AG09309 (cell line): Measurements from ENCODE around the gene ATF7.
A peak's percentile ranks its signal among the peaks of the same experiment; 100 is the strongest.
"Not testable (repeated sequence)": the region's sequence is repeated elsewhere in the genome, so short reads cannot be mapped to it uniquely, and the experiment has no call there.

Source experiments
- DNase-seq: peaks from one replicate; pipeline ENCODE4 v3.0.0-alpha.2; 2010; ENCODE audit warnings: low read depth
- H3K4me3 ChIP-seq: 2 replicates; pipeline ENCODE4 v1.5.1; 2011; ENCODE audit warnings: mild to moderate bottlenecking, low read depth, low read length, moderate library complexity; ENCODE audit not compliant: control insufficient read depth
- TF ChIP-seq, protein P1 (sequence below): IDR thresholded peaks from 2 replicates; pipeline ENCODE4 v1.5.1; 2011; ENCODE audit warnings: mild to moderate bottlenecking, low read depth, low read length, inconsistent platforms; ENCODE audit not compliant: insufficient read depth, control insufficient read depth; ENCODE audit errors: missing control alignments

The ATF7 gene

GRCh38 chr12:53599579-53599978 lies 26.6 kb downstream of the ATF7 start:
- TF ChIP-seq, protein P1, sequence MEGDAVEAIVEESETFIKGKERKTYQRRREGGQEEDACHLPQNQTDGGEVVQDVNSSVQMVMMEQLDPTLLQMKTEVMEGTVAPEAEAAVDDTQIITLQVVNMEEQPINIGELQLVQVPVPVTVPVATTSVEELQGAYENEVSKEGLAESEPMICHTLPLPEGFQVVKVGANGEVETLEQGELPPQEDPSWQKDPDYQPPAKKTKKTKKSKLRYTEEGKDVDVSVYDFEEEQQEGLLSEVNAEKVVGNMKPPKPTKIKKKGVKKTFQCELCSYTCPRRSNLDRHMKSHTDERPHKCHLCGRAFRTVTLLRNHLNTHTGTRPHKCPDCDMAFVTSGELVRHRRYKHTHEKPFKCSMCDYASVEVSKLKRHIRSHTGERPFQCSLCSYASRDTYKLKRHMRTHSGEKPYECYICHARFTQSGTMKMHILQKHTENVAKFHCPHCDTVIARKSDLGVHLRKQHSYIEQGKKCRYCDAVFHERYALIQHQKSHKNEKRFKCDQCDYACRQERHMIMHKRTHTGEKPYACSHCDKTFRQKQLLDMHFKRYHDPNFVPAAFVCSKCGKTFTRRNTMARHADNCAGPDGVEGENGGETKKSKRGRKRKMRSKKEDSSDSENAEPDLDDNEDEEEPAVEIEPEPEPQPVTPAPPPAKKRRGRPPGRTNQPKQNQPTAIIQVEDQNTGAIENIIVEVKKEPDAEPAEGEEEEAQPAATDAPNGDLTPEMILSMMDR: no peak
- H3K4me3 ChIP-seq: no peak overlapping the region
- DNase-seq: no peak

GRCh38 chr12:53598971-53599370 lies 27.2 kb downstream of the ATF7 start:
- DNase-seq, H3K4me3 ChIP-seq: not testable (repeated sequence)

GRCh38 chr12:53596920-53597363 lies 29.2 kb downstream of the ATF7 start:
- TF ChIP-seq, protein P1: no peak
- H3K4me3 ChIP-seq: no peak overlapping the region
- DNase-seq: peak; percentile 18

DNA sequence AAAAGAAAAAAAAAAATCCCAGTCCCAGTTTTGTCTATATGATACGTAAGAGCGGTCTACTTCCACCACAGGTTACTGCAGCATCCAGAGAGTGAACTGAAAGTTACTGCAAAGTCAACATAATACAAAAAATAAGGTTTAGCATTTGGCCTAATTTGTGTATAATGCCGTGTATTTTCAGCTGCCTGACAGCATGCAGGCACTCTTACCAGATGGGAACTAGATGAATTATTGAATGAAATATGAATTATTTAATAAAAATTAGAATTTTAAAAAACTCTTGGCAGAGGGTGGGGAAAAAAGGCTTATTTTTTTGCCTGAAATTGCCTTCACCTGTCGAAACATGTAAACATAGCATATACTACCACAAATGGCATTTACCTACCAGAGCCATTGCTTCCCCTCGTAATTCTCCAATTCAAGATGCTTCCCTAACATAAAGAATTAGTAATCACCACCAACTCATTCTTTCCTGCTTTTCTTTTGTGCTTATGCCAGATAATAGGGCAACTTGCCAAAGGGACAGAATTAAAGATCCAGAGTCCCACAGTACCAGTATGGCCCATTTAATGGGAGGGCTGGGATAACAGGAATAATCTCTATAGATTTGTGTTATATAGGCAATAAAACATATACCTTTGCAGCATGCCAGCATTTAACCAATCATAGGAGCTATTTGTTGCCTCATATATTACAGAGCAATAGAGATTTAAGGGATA lies 31.1 kb downstream of the ATF7 start:
- TF ChIP-seq, protein P1: no peak
- no peak overlapping the region for H3K4me3 ChIP-seq
- no peak for DNase-seq

DNA sequence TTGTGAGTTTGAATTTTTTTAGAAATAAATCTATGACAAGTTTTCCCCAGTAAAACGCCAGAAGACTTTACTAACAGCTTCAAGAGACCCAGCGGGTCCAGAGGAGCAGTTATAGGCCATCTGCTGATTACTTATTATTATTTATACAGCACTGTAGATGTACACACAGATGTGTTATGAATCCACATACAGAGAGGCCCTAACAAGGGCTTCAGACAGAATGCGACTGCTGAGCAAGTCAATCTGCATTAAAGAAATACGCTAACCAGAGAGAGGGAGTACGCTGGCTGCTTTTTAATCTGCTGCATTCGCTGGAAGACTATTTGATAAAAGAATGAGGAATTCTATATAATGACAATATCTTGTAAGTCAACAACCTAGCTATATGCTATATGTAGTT lies 32.5 kb downstream of the ATF7 start:
- TF ChIP-seq, protein P1: no peak
- DNase-seq: no peak
- no peak overlapping the region for H3K4me3 ChIP-seq

- no peak overlapping the region for H3K4me3 ChIP-seq
- no peak for DNase-seq
- TF ChIP-seq, protein P1: no peak
These were observed 33.2 kb downstream of the ATF7 start for GRCh38 chr12:53593031-53593430.

- TF ChIP-seq, protein P1: no peak
- no peak overlapping the region for H3K4me3 ChIP-seq
- DNase-seq: no peak
These were observed 33.8 kb downstream of the ATF7 start for GRCh38 chr12:53592426-53592825.
